ENCODE data around the gene HNRNPL.
"Not testable (repeated sequence)": the region's sequence is repeated elsewhere in the genome, so short reads cannot be mapped to it uniquely, and the experiment has no call there.

HNRNPL gene

GRCh38 chr19:38812009-38812840 is 37.6 kb downstream of the HNRNPL start:
- no peak overlapping the region for H3K27ac Mint-ChIP-seq (ENCODE audit: low read depth)
- DNase-seq (ENCODE audit: low spot score in 2 of 2): no peak
- no peak overlapping the region for H3K4me3 Mint-ChIP-seq
- H3K36me3 Mint-ChIP-seq (ENCODE audit: insufficient read depth): peaks cover 8% of the 10 kb centered on the region
- H3K4me1 Mint-ChIP-seq: no peaks in the 10 kb centered on the region
- no peak for ATAC-seq (replicated peaks; ENCODE audit: extremely low read depth, poor library complexity, severe bottlenecking)
- H3K9me3 Mint-ChIP-seq: no peaks in the 10 kb centered on the region
- H3K27me3 Mint-ChIP-seq: no peaks in the 10 kb centered on the region

- H3K4me1 Mint-ChIP-seq: peaks cover 6% of the 10 kb centered on the region
- H3K4me3 Mint-ChIP-seq: no peak overlapping the region
- ATAC-seq (replicated peaks; ENCODE audit: extremely low read depth, poor library complexity, severe bottlenecking): no peak
- no peaks in the 10 kb centered on the region for H3K9me3 Mint-ChIP-seq
- no peaks in the 10 kb centered on the region for H3K27me3 Mint-ChIP-seq
- no peak overlapping the region for H3K27ac Mint-ChIP-seq (ENCODE audit: low read depth)
- no peak for DNase-seq (ENCODE audit: low spot score in 2 of 2)
- H3K36me3 Mint-ChIP-seq (ENCODE audit: insufficient read depth): peaks cover 2% of the 10 kb centered on the region
Observed at GRCh38 chr19:38809592-38810252, 40.1 kb downstream of the HNRNPL start.

- Mint-ChIP-seq H3K4me3 (no peak overlapping the region), H3K36me3 (ENCODE audit: insufficient read depth) (peaks cover 2% of the 10 kb centered on the region), H3K27ac (ENCODE audit: low read depth) (no peak overlapping the region), H3K27me3 (no peaks in the 10 kb centered on the region), H3K9me3 (no peaks in the 10 kb centered on the region), H3K4me1 (peaks cover 6% of the 10 kb centered on the region)
- ATAC-seq (replicated peaks; ENCODE audit: extremely low read depth, poor library complexity, severe bottlenecking) (no peak), DNase-seq (ENCODE audit: low spot score in 2 of 2) (no peak)
Observed at GRCh38 chr19:38808741-38809140, 41.0 kb downstream of the HNRNPL start.

GRCh38 chr19:38807374-38808098 is 42.2 kb downstream of the HNRNPL start:
- H3K4me1 Mint-ChIP-seq; H3K27ac Mint-ChIP-seq (ENCODE audit: low read depth); DNase-seq (ENCODE audit: low spot score in 2 of 2); H3K4me3 Mint-ChIP-seq; ATAC-seq (replicated peaks; ENCODE audit: extremely low read depth, poor library complexity, severe bottlenecking); H3K36me3 Mint-ChIP-seq (ENCODE audit: insufficient read depth); H3K27me3 Mint-ChIP-seq; H3K9me3 Mint-ChIP-seq: not testable (repeated sequence)

- H3K4me1 Mint-ChIP-seq: peaks cover 6% of the 10 kb centered on the region
- H3K4me3 Mint-ChIP-seq: no peak overlapping the region
- no peaks in the 10 kb centered on the region for H3K27me3 Mint-ChIP-seq
- ATAC-seq (replicated peaks; ENCODE audit: extremely low read depth, poor library complexity, severe bottlenecking): no peak
- H3K36me3 Mint-ChIP-seq (ENCODE audit: insufficient read depth): peaks cover 2% of the 10 kb centered on the region
- H3K27ac Mint-ChIP-seq (ENCODE audit: low read depth): no peak overlapping the region
- no peaks in the 10 kb centered on the region for H3K9me3 Mint-ChIP-seq
- no peak for DNase-seq (ENCODE audit: low spot score in 2 of 2)
Observed at GRCh38 chr19:38806371-38806770, 43.4 kb downstream of the HNRNPL start.

GRCh38 chr19:38805180-38805579 is 44.6 kb downstream of the HNRNPL start:
- Mint-ChIP-seq H3K4me3 (no peak overlapping the region), H3K36me3 (ENCODE audit: insufficient read depth) (peaks cover 2% of the 10 kb centered on the region), H3K27ac (ENCODE audit: low read depth) (no peak overlapping the region), H3K27me3 (no peaks in the 10 kb centered on the region), H3K4me1 (peaks cover 6% of the 10 kb centered on the region), H3K9me3 (no peaks in the 10 kb centered on the region)
- ATAC-seq (replicated peaks; ENCODE audit: extremely low read depth, poor library complexity, severe bottlenecking) (no peak), DNase-seq (ENCODE audit: low spot score in 2 of 2) (no peak)

- DNase-seq (ENCODE audit: low spot score in 2 of 2) (no peak), ATAC-seq (replicated peaks; ENCODE audit: extremely low read depth, poor library complexity, severe bottlenecking) (no peak)
- H3K9me3 Mint-ChIP-seq: no peaks in the 10 kb centered on the region
- H3K36me3 Mint-ChIP-seq (ENCODE audit: insufficient read depth): no peaks in the 10 kb centered on the region
- no peak overlapping the region for H3K27ac Mint-ChIP-seq (ENCODE audit: low read depth)
- no peak overlapping the region for H3K4me3 Mint-ChIP-seq
- H3K27me3 Mint-ChIP-seq: no peaks in the 10 kb centered on the region
- H3K4me1 Mint-ChIP-seq: peaks cover 6% of the 10 kb centered on the region
Observed at GRCh38 chr19:38803543-38803942, 46.2 kb downstream of the HNRNPL start.

- DNase-seq (ENCODE audit: low spot score in 2 of 2) (no peak), ATAC-seq (replicated peaks; ENCODE audit: extremely low read depth, poor library complexity, severe bottlenecking) (no peak)
- Mint-ChIP-seq H3K4me1 (peaks cover 6% of the 10 kb centered on the region), H3K9me3 (no peaks in the 10 kb centered on the region), H3K27me3 (no peaks in the 10 kb centered on the region), H3K4me3 (no peak overlapping the region), H3K27ac (ENCODE audit: low read depth) (no peak overlapping the region), H3K36me3 (ENCODE audit: insufficient read depth) (no peaks in the 10 kb centered on the region)
Observed at GRCh38 chr19:38801359-38802095, 48.3 kb downstream of the HNRNPL start.

- Mint-ChIP-seq H3K27me3 (no peaks in the 10 kb centered on the region), H3K4me3 (no peak overlapping the region), H3K27ac (ENCODE audit: low read depth) (no peak overlapping the region), H3K4me1 (peaks cover 6% of the 10 kb centered on the region), H3K36me3 (ENCODE audit: insufficient read depth) (no peaks in the 10 kb centered on the region), H3K9me3 (no peaks in the 10 kb centered on the region)
- ATAC-seq (replicated peaks; ENCODE audit: extremely low read depth, poor library complexity, severe bottlenecking) (no peak), DNase-seq (ENCODE audit: low spot score in 2 of 2) (no peak)
Observed at GRCh38 chr19:38800577-38801347, 49.0 kb downstream of the HNRNPL start.

- ATAC-seq (replicated peaks; ENCODE audit: extremely low read depth, poor library complexity, severe bottlenecking) (no peak), DNase-seq (ENCODE audit: low spot score in 2 of 2) (no peak)
- no peaks in the 10 kb centered on the region for H3K9me3 Mint-ChIP-seq
- H3K27me3 Mint-ChIP-seq: no peaks in the 10 kb centered on the region
- no peaks in the 10 kb centered on the region for H3K36me3 Mint-ChIP-seq (ENCODE audit: insufficient read depth)
- no peak overlapping the region for H3K4me3 Mint-ChIP-seq
- H3K4me1 Mint-ChIP-seq: no peaks in the 10 kb centered on the region
- H3K27ac Mint-ChIP-seq (ENCODE audit: low read depth): no peak overlapping the region
Observed at GRCh38 chr19:38799104-38799503, 50.7 kb downstream of the HNRNPL start.

- H3K4me1 Mint-ChIP-seq; H3K9me3 Mint-ChIP-seq; H3K4me3 Mint-ChIP-seq; ATAC-seq (replicated peaks; ENCODE audit: extremely low read depth, poor library complexity, severe bottlenecking); H3K36me3 Mint-ChIP-seq (ENCODE audit: insufficient read depth); DNase-seq (ENCODE audit: low spot score in 2 of 2); H3K27ac Mint-ChIP-seq (ENCODE audit: low read depth); H3K27me3 Mint-ChIP-seq: not testable (repeated sequence)
Observed at GRCh38 chr19:38797781-38798180, 52.0 kb downstream of the HNRNPL start.

GRCh38 chr19:38796154-38796553 is 53.6 kb downstream of the HNRNPL start:
- ATAC-seq (replicated peaks; ENCODE audit: extremely low read depth, poor library complexity, severe bottlenecking) (no peak), DNase-seq (ENCODE audit: low spot score in 2 of 2) (no peak)
- H3K9me3 Mint-ChIP-seq: no peaks in the 10 kb centered on the region
- H3K27ac Mint-ChIP-seq (ENCODE audit: low read depth): no peak overlapping the region
- H3K27me3 Mint-ChIP-seq: no peaks in the 10 kb centered on the region
- H3K4me3 Mint-ChIP-seq: no peak overlapping the region
- peaks cover 3% of the 10 kb centered on the region for H3K36me3 Mint-ChIP-seq (ENCODE audit: insufficient read depth)
- H3K4me1 Mint-ChIP-seq: no peaks in the 10 kb centered on the region

Data from central memory CD8-positive, alpha-beta T cell (primary cell).